K562 (cell line): ENCODE data around the gene SLC37A4. TPM values are rescaled to one million over a fixed set of nuclear protein-coding genes. Genes with fewer than 3 reads are reported as not detected.

Experiments
- ARID1B ChIP-seq: fragments of 450-650 bp; IDR thresholded peaks from 2 replicates; pipeline ENCODE4 v1.6.1; 2016; ENCODE audit warnings: antibody characterized with exemption, mild to moderate bottlenecking, inconsistent platforms
- ARID2 ChIP-seq: fragments of 450-650 bp; IDR thresholded peaks from 2 replicates; pipeline ENCODE4 v1.6.1; 2017; ENCODE audit warnings: antibody characterized with exemption, mild to moderate bottlenecking
- CREB5 ChIP-seq: fragments of 250-450 bp; sonication (Bioruptor Pico); IDR thresholded peaks from 2 replicates; pipeline ENCODE4 v1.5.0; 2020; ENCODE audit warnings: mild to moderate bottlenecking
- DEAF1 ChIP-seq: fragments of 450-650 bp; formaldehyde crosslinking; IDR thresholded peaks from 2 replicates; pipeline ENCODE4 v1.4.0; 2020; ENCODE audit warnings: mild to moderate bottlenecking, moderate library complexity
- FOXA1 ChIP-seq: fragments of 450-650 bp; IDR thresholded peaks from 2 replicates; pipeline ENCODE4 v1.6.1; 2016; ENCODE audit warnings: mild to moderate bottlenecking, borderline replicate concordance
- HDAC1 ChIP-seq, 2 experiments: fragments of 450-650 bp; IDR thresholded peaks; 2 replicates each; pipeline ENCODE4 v1.6.1; 2016 to 2017; ENCODE audit warnings: inconsistent platforms in 1 of 2, mild to moderate bottlenecking in 1 of 2, moderate library complexity in 1 of 2
- HIVEP1 ChIP-seq: fragments of 250-450 bp; sonication (Bioruptor Pico); IDR thresholded peaks from 2 replicates; pipeline ENCODE4 v1.4.0; 2020; ENCODE audit warnings: mild to moderate bottlenecking
- HNRNPH1 ChIP-seq: fragments of 200-400 bp; formaldehyde crosslinking; optimal IDR thresholded peaks from 2 replicates; pipeline ENCODE3; 2017; ENCODE audit warnings: low read depth, mild to moderate bottlenecking, low read length, moderate library complexity
- HNRNPL ChIP-seq: fragments of 200-400 bp; formaldehyde crosslinking; IDR thresholded peaks from 2 replicates; pipeline ENCODE4 v1.6.1; 2017; ENCODE audit warnings: low read depth, mild to moderate bottlenecking, low read length
- MYC ChIP-seq, 2 experiments: fragments of 250-450 bp in 1 of 2; sonication (Bioruptor Pico) in 1 of 2; IDR thresholded peaks; 2 replicates each; pipeline versions ENCODE4 v1.5.1 to v1.6.1; 2012 to 2021; ENCODE audit warnings: low read depth in 2 of 2, borderline replicate concordance in 1 of 2, improper control_type of control experiment in 1 of 2, low read length in 1 of 2, mild to moderate bottlenecking in 1 of 2, moderate library complexity in 1 of 2
- NFE2 ChIP-seq: IDR thresholded peaks from 2 replicates; pipeline ENCODE4 v1.6.1; 2014; ENCODE audit warnings: antibody characterized with exemption, low read depth
- PREB ChIP-seq: sonication (generic); formaldehyde crosslinking; IDR thresholded peaks from 2 replicates; pipeline ENCODE4 v1.8.1; 2023; ENCODE audit warnings: mild to moderate bottlenecking, missing genetic modification reagents
- RFX1 ChIP-seq: fragments of 450-650 bp; IDR thresholded peaks from 2 replicates; pipeline ENCODE4 v1.6.1; 2016; ENCODE audit warnings: mild to moderate bottlenecking, moderate library complexity
- SOX6 ChIP-seq: fragments of 450-650 bp; IDR thresholded peaks from 2 replicates; pipeline ENCODE4 v1.6.1; 2014; ENCODE audit warnings: mild to moderate bottlenecking
- SRSF1 ChIP-seq: fragments of 200-400 bp; formaldehyde crosslinking; IDR thresholded peaks from 2 replicates; pipeline ENCODE4 v1.6.1; 2017; ENCODE audit warnings: mild to moderate bottlenecking, low read depth, low read length, moderate library complexity
- VEZF1 ChIP-seq: fragments of 200-800 bp; sonication (Bioruptor generic); IDR thresholded peaks from 2 replicates; pipeline ENCODE4 v1.6.1; 2017; ENCODE audit warnings: missing genetic modification characterization, missing compliant biosample characterization
- YY1 ChIP-seq, 3 experiments: IDR thresholded peaks; 2 replicates each; pipeline ENCODE4 v1.6.1; 2011; ENCODE audit warnings: low read length in 2 of 3, mild to moderate bottlenecking in 2 of 3, moderate library complexity in 2 of 3, borderline replicate concordance in 1 of 3, control low read depth in 1 of 3, low read depth in 1 of 3; ENCODE audit not compliant: insufficient read depth in 3 of 3, insufficient replicate concordance in 2 of 3, control insufficient read depth in 1 of 3, insufficient read length in 1 of 3; ENCODE audit errors: extremely low read depth in 1 of 3
- ZBTB34 ChIP-seq: fragments of 250-450 bp; sonication (Bioruptor Pico); IDR thresholded peaks from 2 replicates; pipeline ENCODE4 v1.8.0; 2021; ENCODE audit warnings: mild to moderate bottlenecking, moderate library complexity
- ZC3H11A ChIP-seq: IDR thresholded peaks from 2 replicates; pipeline ENCODE4 v1.6.1; 2012; ENCODE audit warnings: low read depth, low read length, improper control_type of control experiment
- ZFP1 ChIP-seq: fragments of 450-650 bp; formaldehyde crosslinking; IDR thresholded peaks from 2 replicates; pipeline ENCODE4 v1.4.0; 2020; ENCODE audit warnings: mild to moderate bottlenecking, mixed read lengths
- polyA plus RNA-seq, 8 experiments: library from polyadenylated mRNA; depleted of rRNA in 4 of 8; stranded (reverse) in 5 of 8; unstranded in 3 of 8; fragments of >200 nt; fragmentation: Nextera tagmentation in 2 of 8; fragmentation: Illumina TruSeq in 1 of 8; extraction: Ambion mirVana in 2 of 8; extraction: Trizol in 1 of 8; gene quantifications; 2 replicates each; pipeline versions ENCODE4 v1.2.1 to v1.2.3, GENCODE V29; 2011 to 2014; ENCODE audit warnings: inconsistent platforms in 1 of 8, missing spikeins in 1 of 8
- total RNA-seq, 7 experiments: library from RNA; depleted of rRNA in 6 of 7; stranded (reverse); fragments of >200 nt in 6 of 7; fragmentation: Illumina TruSeq in 2 of 7; extraction: Trizol in 2 of 7; gene quantifications; 2 replicates each; pipeline versions ENCODE4 v1.2.1 to v1.2.3, GENCODE V29; 2011 to 2021; ENCODE audit warnings: low replicate concordance in 1 of 7

SLC37A4 gene
- total and polyA plus RNA-seq, 9 of the 15 experiments (the other 6 are each of a cell fraction or from before 2014, with no cell fraction given) = 24.7 to 73.9 (median 40.7) TPM

GRCh38 chr11:118980191-118980881 is 50.3 kb downstream of the SLC37A4 start (continued):
- TF ChIP-seq HNRNPH1 (no peak), SOX6 (peak; percentile 67), CREB5 (CRISPR knock-in tag) (no peak), MYC (IDR thresholded peaks at IDR 0.05; ENCODE audit: low read depth, low read length) (peak; percentile 96), MYC (CRISPR knock-in tag; IDR thresholded peaks at IDR 0.05; ENCODE audit: borderline replicate concordance, low read depth) (peak; percentile 69; the same call in 1 of the 2 replicates), HNRNPL (no peak), ZFP1 (no peak), ZC3H11A (no peak), RFX1 (no peak), HIVEP1 (no peak), ARID2 (no peak), VEZF1 (CRISPR knock-in tag) (peak; percentile 53), HDAC1 (IDR thresholded peaks at IDR 0.05) (peak in 1 of 2 experiments; percentile 89; a peak in 2 of 4 replicates), YY1 (IDR thresholded peaks at IDR 0.05; ENCODE audit: borderline replicate concordance in 1 of 3, control insufficient read depth in 1 of 3, extremely low read depth in 1 of 3, insufficient read depth in 3 of 3, insufficient read length in 1 of 3, insufficient replicate concordance in 2 of 3, low read depth in 1 of 3, low read length in 2 of 3) (peak in 1 of 3 experiments; percentile 27), ARID1B (peak; percentile 54), PREB (CRISPR knock-in tag) (no peak), NFE2 (peak; percentile 68), SRSF1 (no peak), ZBTB34 (no peak), DEAF1 (CRISPR knock-in tag) (no peak), FOXA1 (no peak)
